ENCODE measurements around the gene HOXD4.
A peak's percentile ranks its signal among the peaks of the same experiment; 100 is the strongest.

The HOXD4 gene

GRCh38 chr2:176181551-176181950, 30.2 kb downstream of the HOXD4 start:
- Histone ChIP-seq H3K9me3 (ENCODE audit: control insufficient read depth in 2 of 2, low read length in 2 of 2) (no peaks in the 10 kb centered on the region), H3K27me3 (ENCODE audit: control insufficient read depth in 2 of 2, insufficient read depth in 2 of 2, low read length in 2 of 2) (peaks cover 0 to 3% of the 10 kb centered on the region in 2 donors), H3K27ac (ENCODE audit: low read depth in 2 of 2, low read length in 2 of 2) (no peak overlapping the region), H3K4me3 (ENCODE audit: low read length in 2 of 2) (no peak overlapping the region), H3K36me3 (ENCODE audit: control insufficient read depth in 2 of 2, insufficient read depth in 2 of 2, low read length in 2 of 2) (no peaks in the 10 kb centered on the region), H3K9ac (ENCODE audit: low read depth in 1 of 2, low read length in 2 of 2) (no peak overlapping the region), H3K4me1 (ENCODE audit: control insufficient read depth in 2 of 2, insufficient read depth in 2 of 2, low read length in 2 of 2) (peaks cover 5 to 21% of the 10 kb centered on the region in 2 donors)

- H3K9ac ChIP-seq (ENCODE audit: low read depth in 1 of 2, low read length in 2 of 2) = no peak overlapping the region
- H3K4me3 ChIP-seq (ENCODE audit: low read length in 2 of 2) = no peak overlapping the region
- peaks cover 0 to 3% of the 10 kb centered on the region in 2 donors for H3K27me3 ChIP-seq (ENCODE audit: control insufficient read depth in 2 of 2, insufficient read depth in 2 of 2, low read length in 2 of 2)
- H3K4me1 ChIP-seq (ENCODE audit: control insufficient read depth in 2 of 2, insufficient read depth in 2 of 2, low read length in 2 of 2) = peaks cover 5 to 22% of the 10 kb centered on the region in 2 donors
- H3K36me3 ChIP-seq (ENCODE audit: control insufficient read depth in 2 of 2, insufficient read depth in 2 of 2, low read length in 2 of 2) = no peaks in the 10 kb centered on the region
- no peak overlapping the region for H3K27ac ChIP-seq (ENCODE audit: low read depth in 2 of 2, low read length in 2 of 2)
- H3K9me3 ChIP-seq (ENCODE audit: control insufficient read depth in 2 of 2, low read length in 2 of 2) = no peaks in the 10 kb centered on the region
These were observed 31.3 kb downstream of the HOXD4 start for GRCh38 chr2:176182671-176183070.

- H3K27ac ChIP-seq (ENCODE audit: low read depth in 2 of 2, low read length in 2 of 2) = no peak overlapping the region
- H3K9ac ChIP-seq (ENCODE audit: low read depth in 1 of 2, low read length in 2 of 2) = no peak overlapping the region
- peaks cover 0 to 3% of the 10 kb centered on the region in 2 donors for H3K27me3 ChIP-seq (ENCODE audit: control insufficient read depth in 2 of 2, insufficient read depth in 2 of 2, low read length in 2 of 2)
- no peaks in the 10 kb centered on the region for H3K9me3 ChIP-seq (ENCODE audit: control insufficient read depth in 2 of 2, low read length in 2 of 2)
- H3K4me1 ChIP-seq (ENCODE audit: control insufficient read depth in 2 of 2, insufficient read depth in 2 of 2, low read length in 2 of 2) = peaks cover 3 to 13% of the 10 kb centered on the region in 2 donors
- no peaks in the 10 kb centered on the region for H3K36me3 ChIP-seq (ENCODE audit: control insufficient read depth in 2 of 2, insufficient read depth in 2 of 2, low read length in 2 of 2)
- no peak overlapping the region for H3K4me3 ChIP-seq (ENCODE audit: low read length in 2 of 2)
These were observed 33.4 kb downstream of the HOXD4 start for GRCh38 chr2:176184749-176185148.

- no peak overlapping the region for H3K4me3 ChIP-seq (ENCODE audit: low read length in 2 of 2)
- H3K4me1 ChIP-seq (ENCODE audit: control insufficient read depth in 2 of 2, insufficient read depth in 2 of 2, low read length in 2 of 2) = peaks cover 3 to 21% of the 10 kb centered on the region in 2 donors
- no peaks in the 10 kb centered on the region for H3K9me3 ChIP-seq (ENCODE audit: control insufficient read depth in 2 of 2, low read length in 2 of 2)
- H3K27ac ChIP-seq (ENCODE audit: low read depth in 2 of 2, low read length in 2 of 2) = no peak overlapping the region
- H3K27me3 ChIP-seq (ENCODE audit: control insufficient read depth in 2 of 2, insufficient read depth in 2 of 2, low read length in 2 of 2) = peaks cover 0 to 3% of the 10 kb centered on the region in 2 donors
- H3K36me3 ChIP-seq (ENCODE audit: control insufficient read depth in 2 of 2, insufficient read depth in 2 of 2, low read length in 2 of 2) = no peaks in the 10 kb centered on the region
- H3K9ac ChIP-seq (ENCODE audit: low read depth in 1 of 2, low read length in 2 of 2) = no peak overlapping the region
These were observed 34.7 kb downstream of the HOXD4 start for GRCh38 chr2:176186024-176186423.

GRCh38 chr2:176187200-176187898, 36.0 kb downstream of the HOXD4 start:
- peak overlapping the region; percentile 47 to 87 for H3K9ac ChIP-seq (ENCODE audit: low read depth in 1 of 2, low read length in 2 of 2)

GRCh38 chr2:176187899-176188773, 36.8 kb downstream of the HOXD4 start, which contains the start of gene HOXD1:
HOXD1 (plus strand) TSS chr2:176188668; CDS start chr2:176188802, 134 bp downstream.
- no peaks in the 10 kb centered on the region for H3K9me3 ChIP-seq (ENCODE audit: control insufficient read depth in 2 of 2, low read length in 2 of 2)
- peak within 1 kb of the TSS; percentile 65 to 87 for H3K9ac ChIP-seq (ENCODE audit: low read depth in 1 of 2, low read length in 2 of 2)
- peaks cover 9 to 25% of the 10 kb centered on the region in 2 donors for H3K4me1 ChIP-seq (ENCODE audit: control insufficient read depth in 2 of 2, insufficient read depth in 2 of 2, low read length in 2 of 2)
- H3K36me3 ChIP-seq (ENCODE audit: control insufficient read depth in 2 of 2, insufficient read depth in 2 of 2, low read length in 2 of 2) = no peaks in the 10 kb centered on the region
- H3K27ac ChIP-seq (ENCODE audit: low read depth in 2 of 2, low read length in 2 of 2) = peak within 1 kb of the TSS; percentile 82 to 86
- peak within 1 kb of the TSS; percentile 81 to 85 for H3K4me3 ChIP-seq (ENCODE audit: low read length in 2 of 2)
- H3K27me3 ChIP-seq (ENCODE audit: control insufficient read depth in 2 of 2, insufficient read depth in 2 of 2, low read length in 2 of 2) = peaks cover 0 to 3% of the 10 kb centered on the region in 2 donors

More at GRCh38 chr2:176187200-176187898, 36.0 kb downstream of the HOXD4 start:
- no peaks in the 10 kb centered on the region for H3K36me3 ChIP-seq (ENCODE audit: control insufficient read depth in 2 of 2, insufficient read depth in 2 of 2, low read length in 2 of 2)
- peaks cover 0 to 3% of the 10 kb centered on the region in 2 donors for H3K27me3 ChIP-seq (ENCODE audit: control insufficient read depth in 2 of 2, insufficient read depth in 2 of 2, low read length in 2 of 2)
- peak overlapping the region; percentile 82 to 86 for H3K27ac ChIP-seq (ENCODE audit: low read depth in 2 of 2, low read length in 2 of 2)
- no peaks in the 10 kb centered on the region for H3K9me3 ChIP-seq (ENCODE audit: control insufficient read depth in 2 of 2, low read length in 2 of 2)
- peak overlapping the region; percentile 81 to 85 for H3K4me3 ChIP-seq (ENCODE audit: low read length in 2 of 2)
- H3K4me1 ChIP-seq (ENCODE audit: control insufficient read depth in 2 of 2, insufficient read depth in 2 of 2, low read length in 2 of 2) = peaks cover 9 to 25% of the 10 kb centered on the region in 2 donors

GRCh38 chr2:176188774-176189680, 37.7 kb downstream of the HOXD4 start:
- Histone ChIP-seq H3K4me1 (ENCODE audit: control insufficient read depth in 2 of 2, insufficient read depth in 2 of 2, low read length in 2 of 2) (peaks cover 9 to 25% of the 10 kb centered on the region in 2 donors), H3K36me3 (ENCODE audit: control insufficient read depth in 2 of 2, insufficient read depth in 2 of 2, low read length in 2 of 2) (no peaks in the 10 kb centered on the region), H3K9me3 (ENCODE audit: control insufficient read depth in 2 of 2, low read length in 2 of 2) (no peaks in the 10 kb centered on the region), H3K27me3 (ENCODE audit: control insufficient read depth in 2 of 2, insufficient read depth in 2 of 2, low read length in 2 of 2) (peaks cover 0 to 3% of the 10 kb centered on the region in 2 donors), H3K27ac (ENCODE audit: low read depth in 2 of 2, low read length in 2 of 2) (peak overlapping the region; percentile 82 to 86), H3K9ac (ENCODE audit: low read depth in 1 of 2, low read length in 2 of 2) (peak overlapping the region; percentile 65 to 87), H3K4me3 (ENCODE audit: low read length in 2 of 2) (peak overlapping the region; percentile 81 to 85)

GRCh38 chr2:176189681-176190641, 38.6 kb downstream of the HOXD4 start:
- Histone ChIP-seq H3K4me1 (ENCODE audit: control insufficient read depth in 2 of 2, insufficient read depth in 2 of 2, low read length in 2 of 2) (peaks cover 9 to 25% of the 10 kb centered on the region in 2 donors), H3K9me3 (ENCODE audit: control insufficient read depth in 2 of 2, low read length in 2 of 2) (no peaks in the 10 kb centered on the region), H3K27ac (ENCODE audit: low read depth in 2 of 2, low read length in 2 of 2) (peak overlapping the region in 1 of 2 donors; percentile 82), H3K9ac (ENCODE audit: low read depth in 1 of 2, low read length in 2 of 2) (peak overlapping the region; percentile 65 to 87), H3K4me3 (ENCODE audit: low read length in 2 of 2) (peak overlapping the region; percentile 81 to 85), H3K36me3 (ENCODE audit: control insufficient read depth in 2 of 2, insufficient read depth in 2 of 2, low read length in 2 of 2) (no peaks in the 10 kb centered on the region), H3K27me3 (ENCODE audit: control insufficient read depth in 2 of 2, insufficient read depth in 2 of 2, low read length in 2 of 2) (peaks cover 0 to 5% of the 10 kb centered on the region in 2 donors)

- H3K36me3 ChIP-seq (ENCODE audit: control insufficient read depth in 2 of 2, insufficient read depth in 2 of 2, low read length in 2 of 2) = no peaks in the 10 kb centered on the region
- H3K27ac ChIP-seq (ENCODE audit: low read depth in 2 of 2, low read length in 2 of 2) = no peak overlapping the region
- H3K9ac ChIP-seq (ENCODE audit: low read depth in 1 of 2, low read length in 2 of 2) = no peak overlapping the region
- H3K4me3 ChIP-seq (ENCODE audit: low read length in 2 of 2) = no peak overlapping the region
- H3K4me1 ChIP-seq (ENCODE audit: control insufficient read depth in 2 of 2, insufficient read depth in 2 of 2, low read length in 2 of 2) = peaks cover 9 to 23% of the 10 kb centered on the region in 2 donors
- H3K9me3 ChIP-seq (ENCODE audit: control insufficient read depth in 2 of 2, low read length in 2 of 2) = no peaks in the 10 kb centered on the region
- H3K27me3 ChIP-seq (ENCODE audit: control insufficient read depth in 2 of 2, insufficient read depth in 2 of 2, low read length in 2 of 2) = peaks cover 0 to 5% of the 10 kb centered on the region in 2 donors
These were observed 41.0 kb downstream of the HOXD4 start for GRCh38 chr2:176192351-176192750.

Measured in mucosa of rectum (tissue), 2 donors.